IMR-90 (cell line): ENCODE data around the gene GNB5. TPM values are rescaled to one million over a fixed set of nuclear protein-coding genes. Genes with fewer than 3 reads are reported as not detected.
A peak's percentile ranks its signal among the peaks of the same experiment; 100 is the strongest.

Source experiments
- ATAC-seq: fragments of 200-7000 bp; cut with Tn5 transposase; 2 replicates; pipeline ENCODE4 v1.9.1; 2020; ENCODE audit warnings: low read depth, mild to moderate bottlenecking, moderate library complexity
- BruUV-seq: library from RNA; stranded (reverse); fragments of 400-500 nt; replicated peaks from 2 replicates; lab custom pipeline; 2021; lab: Mats Ljungman, UMichigan
- CTCF ChIA-PET: fragments of 300-600 bp; formaldehyde crosslinking; extraction: SDS; loops from one replicate; lab custom pipeline; 2021; ENCODE audit warnings: antibody characterized with exemption; lab: Yijun Ruan, JAX
- POLR2A ChIA-PET: fragments of 300-600 bp; sonication (Branson Sonifier 250); formaldehyde crosslinking; loops from one replicate; lab custom pipeline; 2022; ENCODE audit warnings: antibody characterized with exemption; ENCODE audit not compliant: unreplicated experiment; lab: Charles Lee
- DNase-seq: peaks from one replicate; pipeline ENCODE4 v3.0.0; 2013
- H2AFZ ChIP-seq: replicated peaks from 2 replicates; pipeline ENCODE3; 2013; ENCODE audit warnings: low read length, mild to moderate bottlenecking; ENCODE audit not compliant: poor library complexity
- H2AK5ac ChIP-seq: 2 replicates; pipeline ENCODE4 v1.6.1; 2013; ENCODE audit warnings: low read depth, low read length, inconsistent platforms
- H2AK9ac ChIP-seq: replicated peaks from 2 replicates; pipeline ENCODE3; 2013; ENCODE audit warnings: mild to moderate bottlenecking, low read depth, low read length, moderate library complexity; ENCODE audit not compliant: poor library complexity
- H2BK120ac ChIP-seq: 2 replicates; pipeline ENCODE4 v1.6.1; 2013; ENCODE audit warnings: low read depth, low read length, inconsistent platforms
- H2BK15ac ChIP-seq: 3 replicates; pipeline ENCODE4 v1.6.1; 2013; ENCODE audit warnings: low read depth, low read length, inconsistent platforms
- H2BK20ac ChIP-seq: 2 replicates; pipeline ENCODE4 v1.6.1; 2013; ENCODE audit warnings: low read depth, mild to moderate bottlenecking, inconsistent platforms, low read length, moderate library complexity
- H2BK5ac ChIP-seq: 2 replicates; pipeline ENCODE4 v1.6.1; 2013; ENCODE audit warnings: mild to moderate bottlenecking, low read depth, low read length, inconsistent platforms; ENCODE audit not compliant: poor library complexity, severe bottlenecking
- H3K14ac ChIP-seq: replicated peaks from 2 replicates; pipeline ENCODE4 v1.6.1; 2013; ENCODE audit warnings: low read depth, low read length, inconsistent platforms
- H3K18ac ChIP-seq: 2 replicates; pipeline ENCODE4 v1.6.1; 2013; ENCODE audit warnings: low read depth, low read length, control low read depth
- H3K23ac ChIP-seq: 2 replicates; pipeline ENCODE4 v1.6.1; 2013; ENCODE audit warnings: low read depth, low read length, inconsistent platforms
- H3K27ac ChIP-seq: 2 replicates; pipeline ENCODE4 v1.5.1; 2013; ENCODE audit warnings: mild to moderate bottlenecking, control low read depth, low read length; ENCODE audit not compliant: insufficient read depth
- H3K27me3 ChIP-seq: 2 replicates; pipeline ENCODE4 v1.6.1; 2013; ENCODE audit warnings: low read length; ENCODE audit not compliant: control insufficient read depth, insufficient read depth
- H3K36me3 ChIP-seq: 2 replicates; pipeline ENCODE4 v1.6.1; 2013; ENCODE audit warnings: low read length, mixed read lengths; ENCODE audit not compliant: control insufficient read depth, insufficient read depth
- H3K4ac ChIP-seq: 2 replicates; pipeline ENCODE4 v1.6.1; 2013; ENCODE audit warnings: low read depth, low read length, inconsistent platforms
- H3K4me1 ChIP-seq: 2 replicates; pipeline ENCODE4 v1.6.1; 2013; ENCODE audit warnings: low read length, mixed read lengths; ENCODE audit not compliant: control insufficient read depth, insufficient read depth
- H3K4me2 ChIP-seq: 2 replicates; pipeline ENCODE4 v1.6.1; 2013; ENCODE audit warnings: low read depth, mild to moderate bottlenecking, control low read depth, low read length, moderate library complexity
- H3K4me3 ChIP-seq: 2 replicates; pipeline ENCODE4 v1.5.1; 2013; ENCODE audit warnings: low read depth, mild to moderate bottlenecking, control low read depth, low read length, moderate library complexity; ENCODE audit not compliant: insufficient read depth
- H3K56ac ChIP-seq: 2 replicates; pipeline ENCODE4 v1.6.1; 2013; ENCODE audit warnings: low read length, inconsistent platforms; ENCODE audit not compliant: insufficient read depth; ENCODE audit errors: extremely low read depth
- H3K79me1 ChIP-seq, 2 experiments: 2 replicates each; pipeline ENCODE4 v1.6.1; 2013; ENCODE audit warnings: low read length in 2 of 2, inconsistent platforms in 1 of 2, low read depth in 1 of 2
- H3K9ac ChIP-seq: 2 replicates; pipeline ENCODE4 v1.6.1; 2013; ENCODE audit warnings: low read depth, low read length, control low read depth
- H3K9me1 ChIP-seq: 2 replicates; pipeline ENCODE4 v1.6.1; 2013; ENCODE audit warnings: low read length, inconsistent platforms; ENCODE audit not compliant: insufficient read depth
- H3K9me3 ChIP-seq: 2 replicates; pipeline ENCODE4 v1.6.1; 2013; ENCODE audit warnings: low read length; ENCODE audit not compliant: control insufficient read depth, insufficient read depth
- H4K20me1 ChIP-seq: 2 replicates; pipeline ENCODE4 v1.6.1; 2013; ENCODE audit warnings: low read length, inconsistent platforms; ENCODE audit not compliant: insufficient read depth
- H4K5ac ChIP-seq: 2 replicates; pipeline ENCODE4 v1.6.1; 2013; ENCODE audit warnings: mild to moderate bottlenecking, low read depth, low read length, control low read depth
- H4K8ac ChIP-seq, 2 experiments: 2 replicates each; pipeline ENCODE4 v1.6.1; 2013; ENCODE audit warnings: low read depth in 2 of 2, low read length in 2 of 2, control low read depth in 1 of 2, inconsistent platforms in 1 of 2
- H4K91ac ChIP-seq: 2 replicates; pipeline ENCODE4 v1.6.1; 2013; ENCODE audit warnings: low read depth, low read length, inconsistent platforms; ENCODE audit not compliant: insufficient read depth
- BHLHE40 ChIP-seq: fragments of 150-350 bp; IDR thresholded peaks from 2 replicates; pipeline ENCODE4 v1.6.1; 2016; ENCODE audit warnings: mild to moderate bottlenecking, low read depth, low read length
- FOS ChIP-seq: fragments of 150-350 bp; IDR thresholded peaks from 2 replicates; pipeline ENCODE4 v1.6.1; 2016; ENCODE audit warnings: low read depth, low read length
- MAFK ChIP-seq: IDR thresholded peaks from 2 replicates; pipeline ENCODE4 v1.6.1; 2012; ENCODE audit warnings: low read depth, low read length, improper control_type of control experiment
- POLR2A ChIP-seq: IDR thresholded peaks from 2 replicates; pipeline ENCODE4 v1.6.1; 2012; ENCODE audit warnings: mild to moderate bottlenecking, low read depth, low read length
- SMC3 ChIP-seq: fragments of 150-350 bp; IDR thresholded peaks from 2 replicates; pipeline ENCODE4 v1.6.1; 2016; ENCODE audit warnings: low read depth, mild to moderate bottlenecking, antibody characterized with exemption, low read length, moderate library complexity
- USF2 ChIP-seq: fragments of 150-350 bp; IDR thresholded peaks from 2 replicates; pipeline ENCODE4 v1.6.1; 2017; ENCODE audit warnings: mild to moderate bottlenecking, antibody characterized with exemption, low read length, low read depth
- WGBS, 2 experiments: methylation state at CpG; one replicate each; pipeline versions ENCODE4 v1.1.5 to v1.1.7; 2013; ENCODE audit warnings: missing lambda C conversion rate in 2 of 2; ENCODE audit not compliant: insufficient read length in 1 of 2; ENCODE audit errors: extremely low coverage in 2 of 2; 5-methylcytosine and 5-hydroxymethylcytosine counted together
- dilution Hi-C: fragments of 300-500 bp; cut with HindIII; formaldehyde crosslinking; loops from one replicate; pipeline ENCODE4 v1.14.3; 2018; ENCODE audit warnings: low sequenced_read_pairs; ENCODE audit not compliant: unreplicated experiment
- in situ Hi-C: fragments of 300-500 bp; cut with MboI; formaldehyde crosslinking; loops from 3 replicates; pipeline ENCODE4 v1.14.3; 2019; ENCODE audit warnings: low sequenced_read_pairs, inconsistent platforms, mixed read lengths
- intact Hi-C: fragments of 100-400 bp; cut with micrococcal nuclease; formaldehyde crosslinking; loops from 2 replicates; pipeline ENCODE4 v1.10.0; 2022
- polyA plus RNA-seq, 3 experiments: library from polyadenylated mRNA; depleted of rRNA; stranded (reverse); fragments of >200 nt; gene quantifications; 2 replicates each; pipeline ENCODE4 v1.2.3, GENCODE V29; 2012; ENCODE audit warnings: low replicate concordance in 1 of 3
- total RNA-seq: library from RNA; depleted of rRNA; stranded (reverse); fragments of >200 nt; gene quantifications from 2 replicates; pipeline ENCODE4 v1.2.3, GENCODE V29; 2012

The GNB5 gene
- total and polyA plus RNA-seq, 2 of the 4 experiments (the other 2 are of a cell fraction), result 27.7 to 33.2 TPM

GRCh38 chr15:52093539-52094510, 97.4 kb downstream of the GNB5 start:
- Histone ChIP-seq H3K14ac (peak overlapping the region; percentile 79), H3K9me3 (no peaks in the 10 kb centered on the region), H2BK5ac (peak overlapping the region; percentile 48), H3K4me1 (peaks cover 22% of the 10 kb centered on the region), H2AK5ac (peak overlapping the region; percentile 96), H2AFZ (peak overlapping the region; percentile 64), H3K9ac (no peak overlapping the region), H4K5ac (peak overlapping the region; percentile 67), H2BK20ac (peak overlapping the region; percentile 91), H3K9me1 (peaks cover 21% of the 10 kb centered on the region), H4K91ac (peak overlapping the region; percentile 64), H3K56ac (no peak overlapping the region), H3K27me3 (no peaks in the 10 kb centered on the region), H2BK15ac (peak overlapping the region; percentile 13; the same call in 2 of the 3 replicates), H3K4ac (peak overlapping the region; percentile 57), H3K27ac (peak overlapping the region; percentile 28), H3K23ac (peak overlapping the region; percentile 28), H3K18ac (peak overlapping the region; percentile 88), H4K8ac (peak overlapping the region; percentile 3 to 29; a peak in 2 of 4 replicates), H3K36me3 (no peaks in the 10 kb centered on the region), H3K79me1 (peaks cover 0 to 11% of the 10 kb centered on the region in 2 experiments; a peak in 1 of 4 replicates), H2AK9ac (peak overlapping the region; percentile 5), H3K4me2 (peak overlapping the region; percentile 35), H2BK120ac (peak overlapping the region; percentile 62), H4K20me1 (no peaks in the 10 kb centered on the region), H3K4me3 (no peak overlapping the region)
- in situ Hi-C loops (no loop called here), intact Hi-C loops (no loop called here), dilution Hi-C loops (no loop called here)
- ATAC-seq, result peak; percentile 64
- CTCF ChIA-PET, result no interaction called here
- WGBS, 2 experiments, result 100% methylated on average over 2 of the region's 12 CpGs; no CpG with 5 or more reads in 1 of the 2 experiments
- BruUV-seq, result no TSS peak
- peak; percentile 84 for DNase-seq
- TF ChIP-seq USF2, result 0 out of 2 replicates have a peak, but pooled peaks have one; percentile 27
- TF ChIP-seq BHLHE40, result peak; percentile 32; the same call in 1 of the 2 replicates
- TF ChIP-seq MAFK, result peak; percentile 75
- TF ChIP-seq FOS, result 0 out of 2 replicates have a peak, but pooled peaks have one; percentile 7
- no peak for TF ChIP-seq POLR2A
- TF ChIP-seq SMC3, result no peak
- POLR2A ChIA-PET, result no interaction called here
